GM13976 (cell line): ENCODE results near the gene GREM1.

Experiments used
- DNase-seq: peaks from one replicate; pipeline ENCODE4 v3.0.0; 2012; ENCODE audit warnings: low spot score
- in situ Hi-C: fragments of 300-500 bp; cut with MboI; formaldehyde crosslinking; loops from one replicate; pipeline ENCODE4 v1.12.0; 2022; ENCODE audit warnings: low sequenced_read_pairs, mixed read lengths, inconsistent platforms; ENCODE audit not compliant: unreplicated experiment
- TF ChIP-seq, protein P1 (sequence below): IDR thresholded peaks from 2 replicates; pipeline ENCODE4 v1.5.1; 2012; ENCODE audit warnings: borderline replicate concordance, mild to moderate bottlenecking; ENCODE audit not compliant: insufficient read depth; ENCODE audit errors: extremely low read depth, missing control alignments, control extremely low read depth

Gene GREM1

DNA sequence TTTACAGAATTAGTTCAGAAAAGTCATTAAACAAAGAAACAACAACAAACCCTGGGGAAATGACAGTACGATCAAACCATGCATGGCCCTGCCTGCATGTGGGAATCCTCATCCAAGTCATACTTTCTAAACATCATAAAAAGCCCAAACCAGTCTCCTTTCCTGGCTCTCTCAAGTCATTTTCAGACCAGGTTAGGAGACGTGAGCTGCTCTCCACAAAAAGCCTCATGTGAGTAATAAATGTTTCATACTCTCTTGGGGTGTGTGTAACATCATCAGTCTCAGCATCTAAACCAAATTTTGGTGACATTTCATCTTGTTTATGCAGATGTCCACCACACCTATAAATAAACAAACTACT lies 18.9 kb downstream of the GREM1 start:
- DNase-seq = no peak
- TF ChIP-seq, protein P1, sequence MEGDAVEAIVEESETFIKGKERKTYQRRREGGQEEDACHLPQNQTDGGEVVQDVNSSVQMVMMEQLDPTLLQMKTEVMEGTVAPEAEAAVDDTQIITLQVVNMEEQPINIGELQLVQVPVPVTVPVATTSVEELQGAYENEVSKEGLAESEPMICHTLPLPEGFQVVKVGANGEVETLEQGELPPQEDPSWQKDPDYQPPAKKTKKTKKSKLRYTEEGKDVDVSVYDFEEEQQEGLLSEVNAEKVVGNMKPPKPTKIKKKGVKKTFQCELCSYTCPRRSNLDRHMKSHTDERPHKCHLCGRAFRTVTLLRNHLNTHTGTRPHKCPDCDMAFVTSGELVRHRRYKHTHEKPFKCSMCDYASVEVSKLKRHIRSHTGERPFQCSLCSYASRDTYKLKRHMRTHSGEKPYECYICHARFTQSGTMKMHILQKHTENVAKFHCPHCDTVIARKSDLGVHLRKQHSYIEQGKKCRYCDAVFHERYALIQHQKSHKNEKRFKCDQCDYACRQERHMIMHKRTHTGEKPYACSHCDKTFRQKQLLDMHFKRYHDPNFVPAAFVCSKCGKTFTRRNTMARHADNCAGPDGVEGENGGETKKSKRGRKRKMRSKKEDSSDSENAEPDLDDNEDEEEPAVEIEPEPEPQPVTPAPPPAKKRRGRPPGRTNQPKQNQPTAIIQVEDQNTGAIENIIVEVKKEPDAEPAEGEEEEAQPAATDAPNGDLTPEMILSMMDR = no peak
- in situ Hi-C loops = no loop called here

DNA sequence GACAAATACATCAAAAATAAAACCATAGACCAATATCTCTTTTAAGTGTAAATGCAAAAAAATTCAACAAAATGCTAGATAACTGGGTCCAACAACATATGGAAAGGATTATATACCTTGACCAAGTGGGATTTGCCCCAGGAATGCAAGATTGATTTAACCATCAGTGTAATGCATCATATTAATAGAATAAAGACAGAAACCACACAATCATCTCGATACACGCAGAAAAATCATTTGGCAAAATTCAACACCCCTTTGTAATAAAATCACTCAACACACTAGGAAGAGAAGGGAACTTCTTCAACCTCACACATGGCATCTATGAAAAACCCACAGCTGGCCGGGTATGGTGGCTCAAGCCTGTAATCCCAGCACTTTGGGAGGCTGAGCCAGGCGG lies 19.5 kb downstream of the GREM1 start:
- no peak for DNase-seq
- in situ Hi-C loops = no loop called here
- TF ChIP-seq, protein P1 = no peak

DNA sequence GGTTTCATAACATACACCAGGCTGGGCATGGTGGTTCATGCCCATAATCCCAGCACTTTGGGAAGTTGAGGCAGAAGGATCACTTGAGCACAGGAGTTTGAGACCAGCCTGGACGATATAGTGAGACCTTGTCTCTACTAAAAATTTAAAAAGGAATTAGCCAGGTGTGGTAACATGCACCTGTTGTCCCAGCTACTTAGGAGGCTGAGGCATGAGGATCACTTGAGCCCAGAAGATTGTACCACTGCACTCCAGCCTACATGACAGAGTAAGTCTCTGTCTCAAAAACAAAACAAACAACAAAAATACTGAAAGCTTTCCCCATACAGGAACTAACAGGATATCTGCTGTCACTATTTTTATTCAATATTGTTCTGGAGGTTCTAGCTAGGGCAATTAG lies 20.9 kb downstream of the GREM1 start:
- TF ChIP-seq, protein P1 = no peak
- no peak for DNase-seq
- in situ Hi-C loops = no loop called here

DNA sequence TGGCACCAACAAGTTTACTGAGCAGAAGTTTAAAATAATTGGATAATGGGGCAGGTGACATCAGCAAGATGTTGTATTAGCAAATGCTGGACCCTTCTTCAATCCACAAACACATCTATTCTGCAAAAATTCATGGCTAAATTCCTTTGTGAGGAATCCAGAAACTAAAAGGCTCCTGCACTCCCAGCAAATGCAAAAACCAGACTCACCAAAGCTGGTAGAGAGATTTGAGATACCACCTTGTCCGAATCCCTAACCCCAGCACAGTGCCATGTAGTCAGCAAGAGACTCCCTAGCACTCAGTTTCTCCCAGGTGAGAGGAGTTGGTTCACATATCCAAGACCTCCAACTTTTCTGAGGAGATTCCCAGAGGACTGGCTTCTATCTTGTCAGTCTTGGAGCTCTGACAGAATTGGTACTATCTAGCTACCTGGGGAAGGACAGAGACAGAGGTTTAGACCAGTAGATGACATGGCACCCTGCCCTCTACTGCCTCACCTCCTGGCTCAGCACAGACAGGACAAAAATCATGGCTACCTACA lies 21.8 kb downstream of the GREM1 start:
- DNase-seq = no peak
- in situ Hi-C loops = no loop called here
- TF ChIP-seq, protein P1 = no peak

DNA sequence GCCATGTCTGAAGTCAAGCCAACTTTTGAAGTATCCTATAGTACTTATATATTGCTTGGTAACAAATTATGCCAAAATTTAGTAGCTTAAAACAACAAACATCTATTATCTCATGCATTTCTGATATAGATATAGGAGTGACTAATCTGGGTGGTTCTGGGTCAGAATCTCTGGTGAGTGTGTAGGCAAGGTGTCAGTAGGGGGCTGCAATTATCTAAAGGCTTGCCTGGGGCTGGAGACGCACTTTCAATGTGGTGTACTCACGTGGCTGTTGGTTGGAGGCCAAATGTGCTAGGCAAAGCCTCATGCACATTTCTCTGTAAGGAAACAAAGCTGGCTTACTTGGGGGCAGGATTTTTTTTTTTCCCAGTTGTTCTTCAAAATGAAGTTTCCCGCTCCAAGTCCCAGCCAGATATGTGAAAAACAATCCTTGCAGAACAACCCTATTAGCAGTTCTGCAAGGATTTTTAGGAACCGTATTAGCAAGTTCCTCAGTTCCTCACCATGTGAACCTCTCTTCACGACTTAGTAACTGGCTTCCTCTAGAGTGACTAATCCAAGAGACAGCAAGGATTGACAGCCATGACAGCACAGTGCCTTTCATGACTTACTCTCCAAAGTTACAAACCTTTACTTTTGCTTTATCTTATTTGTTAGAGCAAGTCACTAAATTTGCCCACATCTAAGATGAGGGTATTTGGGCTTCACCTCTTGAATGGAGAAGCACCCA lies 25.8 kb downstream of the GREM1 start:
- no peak for DNase-seq
- TF ChIP-seq, protein P1 = no peak
- in situ Hi-C loops = no loop called here

DNA sequence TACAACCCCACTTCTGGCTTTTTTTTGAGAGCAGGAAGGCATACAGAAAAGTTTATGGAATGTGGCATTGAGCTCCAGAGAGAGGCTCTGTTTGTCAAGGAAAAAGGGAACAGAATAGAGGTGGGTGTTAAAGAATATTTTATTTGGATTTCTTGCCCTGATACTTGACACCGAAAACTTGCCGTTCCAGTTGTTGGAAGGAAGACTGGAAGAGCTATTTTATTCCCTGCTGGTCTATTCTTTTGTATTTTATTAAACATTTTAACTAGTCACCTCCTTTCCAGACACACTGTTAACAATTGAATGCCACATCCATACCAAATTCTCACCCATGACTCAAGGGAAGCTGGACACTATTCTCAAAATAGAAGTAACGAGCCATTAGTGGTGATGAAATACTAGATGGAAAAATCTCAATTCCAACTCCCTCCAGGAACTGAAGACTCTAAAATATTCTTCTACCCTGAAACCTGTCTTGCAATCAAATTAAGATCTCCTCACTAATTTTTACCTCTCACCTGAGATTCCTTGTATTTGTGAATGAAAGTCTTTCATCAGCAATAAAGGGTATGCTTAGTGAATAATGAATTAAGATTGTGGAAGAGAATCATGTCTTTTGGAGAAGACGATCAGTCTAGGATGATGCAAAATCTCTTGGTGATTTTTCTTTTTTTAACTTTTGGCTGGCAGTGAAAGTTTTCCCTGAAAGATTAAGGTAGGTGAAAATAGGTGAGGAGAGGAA lies 28.5 kb downstream of the GREM1 start:
- DNase-seq = no peak
- in situ Hi-C loops = no loop called here
- TF ChIP-seq, protein P1 = no peak
